GM12891 (cell line): ENCODE measurements around the gene PCDH10.

Experiments
- DNase-seq: peaks from one replicate; pipeline ENCODE4 v3.0.0; 2011; ENCODE audit warnings: low spot score; ENCODE audit not compliant: insufficient read length
- FAIRE-seq: peaks from 2 replicates; lab custom pipeline; 2011; peaks lifted over from hg19 to GRCh38; lab: Jason Lieb, UNC
- PAX5 ChIP-seq: IDR thresholded peaks from 2 replicates; pipeline ENCODE4 v1.6.1; 2011; ENCODE audit warnings: low read length, moderate library complexity, mild to moderate bottlenecking; ENCODE audit not compliant: insufficient read depth, severe bottlenecking
- POLR2A ChIP-seq: IDR thresholded peaks from 2 replicates; pipeline ENCODE4 v1.6.1; 2011; ENCODE audit warnings: low read depth, low read length, control low read depth
- POLR2AphosphoS5 ChIP-seq: IDR thresholded peaks from 2 replicates; pipeline ENCODE4 v1.6.1; 2011; ENCODE audit warnings: low read depth, low read length, control low read depth
- POU2F2 ChIP-seq: IDR thresholded peaks from 2 replicates; pipeline ENCODE4 v1.6.1; 2011; ENCODE audit warnings: low read depth, mild to moderate bottlenecking, control low read depth, low read length, moderate library complexity
- SPI1 ChIP-seq: IDR thresholded peaks from 2 replicates; pipeline ENCODE4 v1.6.1; 2011; ENCODE audit warnings: low read depth, low read length, control low read depth
- TAF1 ChIP-seq: IDR thresholded peaks from 2 replicates; pipeline ENCODE4 v1.6.1; 2011; ENCODE audit warnings: low read depth, low read length, control low read depth

Gene PCDH10

GRCh38 chr4:133160853-133161252, 11.8 kb downstream of the PCDH10 start:
- TF ChIP-seq POLR2AphosphoS5 (no peak), POLR2A (no peak), TAF1 (no peak), PAX5 (no peak), SPI1 (no peak), POU2F2 (no peak)
- FAIRE-seq, result no peak

GRCh38 chr4:133161570-133162295, 12.6 kb downstream of the PCDH10 start:
- no peak for TF ChIP-seq SPI1
- no peak for TF ChIP-seq POLR2AphosphoS5
- no peak for TF ChIP-seq POU2F2
- TF ChIP-seq TAF1, result no peak
- TF ChIP-seq PAX5, result no peak
- no peak for TF ChIP-seq POLR2A
- no peak for FAIRE-seq
- DNase-seq, result no peak

More at GRCh38 chr4:133160853-133161252, 11.8 kb downstream of the PCDH10 start:
- no peak for DNase-seq

- TF ChIP-seq POLR2A (no peak), POU2F2 (no peak)
- DNase-seq (no peak), FAIRE-seq (no peak)
Observed at GRCh38 chr4:133162941-133163340, 13.8 kb downstream of the PCDH10 start.

- DNase-seq, result no peak
- FAIRE-seq, result no peak
- no peak for TF ChIP-seq POU2F2
- no peak for TF ChIP-seq SPI1
- no peak for TF ChIP-seq PAX5
- no peak for TF ChIP-seq TAF1
- no peak for TF ChIP-seq POLR2A
- no peak for TF ChIP-seq POLR2AphosphoS5
Observed at GRCh38 chr4:133178956-133179355, 29.9 kb downstream of the PCDH10 start.

GRCh38 chr4:133186210-133186609, 37.1 kb downstream of the PCDH10 start:
- DNase-seq (no peak), FAIRE-seq (no peak)
- TF ChIP-seq POLR2A, result no peak
- TF ChIP-seq POLR2AphosphoS5, result no peak
- no peak for TF ChIP-seq SPI1
- no peak for TF ChIP-seq POU2F2
- no peak for TF ChIP-seq TAF1
- TF ChIP-seq PAX5, result no peak

- no peak for TF ChIP-seq TAF1
- TF ChIP-seq POLR2AphosphoS5, result no peak
- TF ChIP-seq POU2F2, result no peak
- TF ChIP-seq PAX5, result no peak
- TF ChIP-seq POLR2A, result no peak
- no peak for TF ChIP-seq SPI1
- FAIRE-seq (no peak), DNase-seq (no peak)
Observed at GRCh38 chr4:133186845-133187244, 37.8 kb downstream of the PCDH10 start.

GRCh38 chr4:133188433-133189146, 39.5 kb downstream of the PCDH10 start:
- DNase-seq (no peak), FAIRE-seq (no peak)
- TF ChIP-seq PAX5, result no peak

- DNase-seq (no peak), FAIRE-seq (no peak)
- TF ChIP-seq PAX5, result no peak
- TF ChIP-seq POU2F2, result no peak
- no peak for TF ChIP-seq POLR2AphosphoS5
- TF ChIP-seq POLR2A, result no peak
- no peak for TF ChIP-seq TAF1
- TF ChIP-seq SPI1, result no peak
Observed at GRCh38 chr4:133189147-133189517, 40.0 kb downstream of the PCDH10 start.

- DNase-seq, result no peak
- no peak for TF ChIP-seq POU2F2
- no peak for TF ChIP-seq POLR2A
- no peak for TF ChIP-seq TAF1
- no peak for TF ChIP-seq SPI1
- no peak for TF ChIP-seq POLR2AphosphoS5
- no peak for TF ChIP-seq PAX5
- no peak for FAIRE-seq
Observed at GRCh38 chr4:133190098-133190497, 41.0 kb downstream of the PCDH10 start.

GRCh38 chr4:133208694-133209285, 59.7 kb downstream of the PCDH10 start:
- DNase-seq, result no peak
- no peak for TF ChIP-seq POLR2AphosphoS5
- no peak for TF ChIP-seq POU2F2
- TF ChIP-seq TAF1, result no peak
- TF ChIP-seq POLR2A, result no peak
- no peak for TF ChIP-seq PAX5
- no peak for TF ChIP-seq SPI1
- FAIRE-seq, result no peak
